Loucy (cell line): ENCODE measurements around the gene VAT1L.

Experiments
- H2AFZ ChIP-seq: fragments of 200-600 bp; sonication (generic); 2 replicates; pipeline ENCODE4 v1.6.0; 2016; ENCODE audit warnings: antibody characterized with exemption, mild to moderate bottlenecking, low read length, moderate library complexity
- H3F3A ChIP-seq: fragments of 200-600 bp; 2 replicates; pipeline ENCODE4 v1.6.0; 2016; ENCODE audit warnings: antibody characterized with exemption, low read depth, mild to moderate bottlenecking
- H3K27me3 ChIP-seq: fragments of 200-600 bp; sonication (generic); 2 replicates; pipeline ENCODE4 v1.6.1; 2014; ENCODE audit warnings: low read length, mild to moderate bottlenecking; ENCODE audit not compliant: insufficient read depth, poor library complexity, severe bottlenecking
- H3K36me3 ChIP-seq: fragments of 200-600 bp; sonication (generic); 2 replicates; pipeline ENCODE4 v1.6.1; 2016; ENCODE audit warnings: low read length; ENCODE audit not compliant: insufficient read depth
- H3K4me1 ChIP-seq: fragments of 200-600 bp; sonication (generic); 2 replicates; pipeline ENCODE4 v1.5.1; 2014; ENCODE audit warnings: low read length, mild to moderate bottlenecking; ENCODE audit not compliant: insufficient read depth, poor library complexity, severe bottlenecking
- H3K4me2 ChIP-seq: fragments of 200-600 bp; sonication (generic); 2 replicates; pipeline ENCODE4 v1.6.0; 2014; ENCODE audit warnings: antibody characterized with exemption, low read length, low read depth, mild to moderate bottlenecking; ENCODE audit not compliant: poor library complexity, severe bottlenecking
- H3K4me3 ChIP-seq: fragments of 200-600 bp; sonication (generic); 2 replicates; pipeline ENCODE4 v1.5.1; 2014; ENCODE audit warnings: low read length, mild to moderate bottlenecking, mixed read lengths; ENCODE audit not compliant: poor library complexity, severe bottlenecking
- H3K79me2 ChIP-seq: fragments of 200-600 bp; sonication (generic); 2 replicates; pipeline ENCODE4 v1.6.1; 2014; ENCODE audit warnings: low read length; ENCODE audit not compliant: insufficient read depth
- H3K9ac ChIP-seq: fragments of 200-600 bp; sonication (generic); 2 replicates; pipeline ENCODE4 v1.6.0; 2014; ENCODE audit warnings: mild to moderate bottlenecking, low read depth, low read length, moderate library complexity; ENCODE audit not compliant: poor library complexity, severe bottlenecking
- H3K9me2 ChIP-seq: fragments of 200-600 bp; sonication (generic); replicated peaks from 2 replicates; pipeline ENCODE4 v1.6.1; 2016; ENCODE audit warnings: low read depth, low read length, mixed read lengths
- H3K9me3 ChIP-seq: fragments of 200-600 bp; sonication (generic); 2 replicates; pipeline ENCODE4 v1.6.1; 2014; ENCODE audit warnings: mild to moderate bottlenecking, antibody characterized with exemption, low read length, low read depth; ENCODE audit not compliant: insufficient read depth
- H4K20me1 ChIP-seq: fragments of 200-600 bp; sonication (generic); 2 replicates; pipeline ENCODE4 v1.6.0; 2014; ENCODE audit warnings: antibody characterized with exemption, low read length, mild to moderate bottlenecking; ENCODE audit not compliant: insufficient read depth, poor library complexity, severe bottlenecking
- CTCF ChIP-seq: fragments of 200-600 bp; sonication (generic); conservative IDR thresholded peaks from 2 replicates; pipeline ENCODE4 v1.5.1; 2014; ENCODE audit warnings: mild to moderate bottlenecking, antibody characterized with exemption, low read length
- EZH2phosphoT487 ChIP-seq: fragments of 200-600 bp; IDR thresholded peaks from 2 replicates; pipeline ENCODE4 v1.6.1; 2018; ENCODE audit warnings: antibody characterized with exemption, mild to moderate bottlenecking, moderate library complexity, borderline replicate concordance

The VAT1L gene

GRCh38 chr16:77905374-77905920, 117.1 kb downstream of the VAT1L start:
- Histone ChIP-seq H3K4me2 (no peak overlapping the region), H3K4me3 (no peak overlapping the region), H3K27me3 (no peaks in the 10 kb centered on the region), H3K9me3 (no peaks in the 10 kb centered on the region), H3K4me1 (no peaks in the 10 kb centered on the region), H3K9me2 (no peaks in the 10 kb centered on the region), H3K36me3 (no peaks in the 10 kb centered on the region), H3K9ac (no peak overlapping the region), H2AFZ (no peak overlapping the region), H3K79me2 (no peaks in the 10 kb centered on the region), H4K20me1 (no peaks in the 10 kb centered on the region), H3F3A (no peaks in the 10 kb centered on the region)
- TF ChIP-seq EZH2phosphoT487, result no peak
- no peak for TF ChIP-seq CTCF

- H3K79me2 ChIP-seq, result no peaks in the 10 kb centered on the region
- no peaks in the 10 kb centered on the region for H3K36me3 ChIP-seq
- no peaks in the 10 kb centered on the region for H4K20me1 ChIP-seq
- H3F3A ChIP-seq, result no peaks in the 10 kb centered on the region
- no peak overlapping the region for H2AFZ ChIP-seq
- no peaks in the 10 kb centered on the region for H3K4me1 ChIP-seq
- no peak overlapping the region for H3K9ac ChIP-seq
- H3K9me2 ChIP-seq, result no peaks in the 10 kb centered on the region
- TF ChIP-seq CTCF (no peak), EZH2phosphoT487 (no peak)
- no peaks in the 10 kb centered on the region for H3K27me3 ChIP-seq
- no peaks in the 10 kb centered on the region for H3K9me3 ChIP-seq
- no peak overlapping the region for H3K4me2 ChIP-seq
- H3K4me3 ChIP-seq, result no peak overlapping the region
Measured at GRCh38 chr16:77910021-77910420, 121.7 kb downstream of the VAT1L start.

GRCh38 chr16:77912617-77913016, 124.3 kb downstream of the VAT1L start:
- H3K9me3 ChIP-seq, result no peaks in the 10 kb centered on the region
- H3K79me2 ChIP-seq, result no peaks in the 10 kb centered on the region
- H3F3A ChIP-seq, result no peaks in the 10 kb centered on the region
- no peaks in the 10 kb centered on the region for H3K27me3 ChIP-seq
- TF ChIP-seq CTCF (no peak), EZH2phosphoT487 (no peak)
- no peaks in the 10 kb centered on the region for H3K36me3 ChIP-seq
- no peak overlapping the region for H2AFZ ChIP-seq
- H3K4me3 ChIP-seq, result no peak overlapping the region
- H3K9ac ChIP-seq, result no peak overlapping the region
- H3K9me2 ChIP-seq, result no peaks in the 10 kb centered on the region
- no peaks in the 10 kb centered on the region for H3K4me1 ChIP-seq
- H3K4me2 ChIP-seq, result no peak overlapping the region
- no peaks in the 10 kb centered on the region for H4K20me1 ChIP-seq
